Epithelial cell of proximal tubule (primary cell): Measurements from ENCODE around the gene C3orf52. TPM values are rescaled to one million over a fixed set of nuclear protein-coding genes. Genes with fewer than 3 reads are reported as not detected.

ENCODE experiments used
- DNase-seq: peaks from one replicate; pipeline ENCODE4 v3.0.0-alpha.2; 2011; ENCODE audit warnings: low read depth
- H3K4me3 ChIP-seq: 2 replicates; pipeline ENCODE4 v1.5.1; 2011; ENCODE audit warnings: low read depth, mild to moderate bottlenecking, low read length
- total RNA-seq: library from RNA; depleted of rRNA; stranded (reverse); fragments of >200 nt; gene quantifications from 2 replicates; pipeline ENCODE4 v1.2.3, GENCODE V29; 2015
- TF ChIP-seq, protein P1 (sequence below): conservative IDR thresholded peaks from 2 replicates; pipeline ENCODE4 v1.5.1; 2012; ENCODE audit warnings: low read depth, mild to moderate bottlenecking, low read length

C3orf52 gene
- total RNA-seq, 1 donor from 2014 or later, result 55.1 TPM

DNA sequence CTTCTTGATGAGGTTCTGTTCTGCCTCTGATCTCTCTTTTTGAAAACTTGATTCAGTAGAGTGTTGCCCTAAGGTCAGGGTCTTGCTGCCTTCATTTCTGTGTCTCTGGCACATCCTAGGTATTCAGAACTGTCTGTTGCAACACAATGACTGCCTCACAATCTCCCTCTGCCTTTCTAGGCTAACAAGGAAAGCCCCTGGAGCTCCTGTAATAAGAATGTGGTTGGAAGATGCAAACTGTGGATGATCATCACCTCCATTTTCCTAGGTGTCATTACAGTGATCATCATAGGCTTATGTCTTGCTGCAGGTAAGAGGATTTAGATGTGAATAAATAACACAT is 7.0 kb downstream of the C3orf52 start:
- no peak overlapping the region for H3K4me3 ChIP-seq
- no peak for DNase-seq
- TF ChIP-seq, protein P1, sequence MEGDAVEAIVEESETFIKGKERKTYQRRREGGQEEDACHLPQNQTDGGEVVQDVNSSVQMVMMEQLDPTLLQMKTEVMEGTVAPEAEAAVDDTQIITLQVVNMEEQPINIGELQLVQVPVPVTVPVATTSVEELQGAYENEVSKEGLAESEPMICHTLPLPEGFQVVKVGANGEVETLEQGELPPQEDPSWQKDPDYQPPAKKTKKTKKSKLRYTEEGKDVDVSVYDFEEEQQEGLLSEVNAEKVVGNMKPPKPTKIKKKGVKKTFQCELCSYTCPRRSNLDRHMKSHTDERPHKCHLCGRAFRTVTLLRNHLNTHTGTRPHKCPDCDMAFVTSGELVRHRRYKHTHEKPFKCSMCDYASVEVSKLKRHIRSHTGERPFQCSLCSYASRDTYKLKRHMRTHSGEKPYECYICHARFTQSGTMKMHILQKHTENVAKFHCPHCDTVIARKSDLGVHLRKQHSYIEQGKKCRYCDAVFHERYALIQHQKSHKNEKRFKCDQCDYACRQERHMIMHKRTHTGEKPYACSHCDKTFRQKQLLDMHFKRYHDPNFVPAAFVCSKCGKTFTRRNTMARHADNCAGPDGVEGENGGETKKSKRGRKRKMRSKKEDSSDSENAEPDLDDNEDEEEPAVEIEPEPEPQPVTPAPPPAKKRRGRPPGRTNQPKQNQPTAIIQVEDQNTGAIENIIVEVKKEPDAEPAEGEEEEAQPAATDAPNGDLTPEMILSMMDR, result no peak

DNA sequence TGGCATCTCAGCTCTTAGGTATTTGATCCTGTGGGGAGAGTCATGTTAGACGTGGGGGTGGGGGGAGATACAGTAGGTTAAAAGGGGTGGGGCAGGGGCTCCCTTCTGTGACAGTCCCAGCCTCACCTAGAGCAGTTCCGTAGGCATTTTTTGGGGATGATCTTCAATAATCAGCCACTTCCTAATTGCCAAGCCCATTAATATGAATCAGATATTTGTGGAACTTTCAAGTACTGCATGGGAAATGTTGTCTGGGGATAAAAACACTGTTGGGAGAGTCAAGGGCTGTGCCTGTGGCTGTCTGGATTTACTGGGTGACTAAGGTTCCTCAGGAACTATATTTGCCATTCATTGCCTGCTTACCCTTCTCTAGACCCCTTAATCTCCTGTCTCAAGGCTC is 9.5 kb downstream of the C3orf52 start:
- TF ChIP-seq, protein P1, result no peak
- no peak overlapping the region for H3K4me3 ChIP-seq
- no peak for DNase-seq

DNA sequence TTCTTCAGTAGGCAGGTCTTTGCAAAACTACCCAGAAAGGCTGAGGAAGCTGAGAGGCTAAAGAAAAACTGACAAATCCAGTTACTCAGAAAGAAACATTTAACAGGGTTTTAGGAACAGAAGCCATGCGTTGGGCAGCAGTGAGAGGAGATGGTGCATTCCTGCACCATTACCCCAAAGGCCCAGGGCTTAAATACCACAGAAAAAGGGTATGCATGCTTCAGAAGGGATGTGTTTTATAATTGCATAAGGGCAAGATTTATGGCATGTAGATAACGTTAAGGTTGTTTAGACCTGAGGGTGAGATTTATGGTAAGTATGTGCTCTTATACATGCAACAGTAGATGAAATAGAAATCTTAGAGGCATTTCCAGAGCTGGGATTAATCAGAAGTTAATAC is 10.0 kb downstream of the C3orf52 start:
- no peak overlapping the region for H3K4me3 ChIP-seq
- DNase-seq, result no peak
- TF ChIP-seq, protein P1, result no peak

DNA sequence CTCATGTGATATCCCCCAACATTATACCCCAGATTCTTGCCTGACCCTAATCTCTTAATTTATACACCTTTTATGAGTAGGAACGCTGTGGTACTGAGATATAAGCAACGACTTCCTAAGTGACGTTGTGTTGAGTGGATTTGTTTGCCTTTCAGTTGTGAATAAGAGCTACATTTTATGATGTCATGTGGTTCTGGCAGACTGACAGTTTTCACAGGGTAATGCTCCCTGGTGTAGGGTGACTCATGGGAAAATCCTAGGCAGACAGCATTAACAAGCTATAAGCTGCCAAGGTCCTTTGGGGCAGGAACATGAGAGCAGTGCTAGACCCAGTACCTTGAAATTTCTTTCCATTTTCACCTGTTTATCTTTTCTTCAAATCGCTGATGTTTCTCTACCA is 11.2 kb downstream of the C3orf52 start:
- TF ChIP-seq, protein P1, result no peak
- no peak overlapping the region for H3K4me3 ChIP-seq
- DNase-seq, result peak; percentile 98

DNA sequence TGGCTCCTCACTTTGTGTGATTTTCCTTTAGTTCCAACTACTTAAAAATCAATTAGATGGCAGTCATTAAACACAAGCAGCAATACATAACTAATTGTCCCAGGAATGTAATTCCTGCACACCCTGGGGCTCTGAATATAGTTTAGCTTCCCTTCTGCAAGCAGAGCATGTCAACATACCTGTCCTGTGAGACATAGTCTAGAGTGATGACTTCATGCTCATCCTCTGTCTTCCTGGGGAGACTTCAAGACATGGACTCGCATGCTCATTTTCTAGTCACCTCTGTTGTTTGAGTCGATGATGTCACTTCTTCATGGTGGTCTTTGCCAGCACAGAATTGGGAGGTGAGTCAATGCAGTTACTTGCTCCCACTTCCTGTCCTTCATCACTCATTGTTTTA is 15.7 kb downstream of the C3orf52 start:
- DNase-seq, result peak; percentile 86
- no peak overlapping the region for H3K4me3 ChIP-seq
- TF ChIP-seq, protein P1, result no peak

DNA sequence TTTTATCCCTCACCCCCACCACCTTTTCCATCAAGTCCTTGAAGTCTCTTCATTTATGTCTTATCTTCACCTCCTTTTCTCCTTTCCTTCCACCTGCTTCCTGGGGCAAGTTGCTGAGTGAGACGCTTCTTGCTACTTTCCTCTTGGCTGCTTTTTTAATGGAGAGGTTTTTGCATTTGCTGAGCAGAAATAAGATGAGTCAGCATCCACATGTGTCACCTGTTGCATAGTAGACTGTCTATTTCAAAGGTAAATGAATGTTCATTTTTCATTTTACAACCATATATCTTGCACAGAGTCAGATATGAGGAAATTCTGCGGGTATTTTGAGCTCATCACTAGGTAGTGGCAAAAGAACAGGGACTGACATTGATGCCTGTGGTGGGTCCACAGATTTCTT is 18.6 kb downstream of the C3orf52 start:
- TF ChIP-seq, protein P1, result no peak
- DNase-seq, result no peak
- no peak overlapping the region for H3K4me3 ChIP-seq

DNA sequence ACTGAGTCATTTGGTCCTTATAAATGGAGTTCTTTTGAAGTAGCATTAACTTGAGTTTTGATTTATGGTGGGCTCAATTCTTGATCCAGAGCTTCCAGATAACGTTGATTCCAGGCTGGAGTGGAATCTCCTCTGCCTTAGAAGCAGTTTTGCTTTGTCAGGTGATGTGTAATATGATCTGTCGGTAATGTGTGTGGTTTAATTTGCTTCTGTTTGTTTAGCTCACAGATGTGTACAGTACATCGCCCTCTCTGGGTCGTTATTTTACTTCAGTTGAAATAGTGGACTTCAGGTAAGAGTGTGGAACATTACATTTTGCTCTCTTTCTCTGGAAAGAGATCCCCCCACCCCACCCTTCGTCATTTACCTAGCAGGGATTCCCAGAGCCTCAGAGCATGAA is 23.1 kb downstream of the C3orf52 start:
- no peak for DNase-seq

More for the DNA sequence above, 23.1 kb downstream of the C3orf52 start:
- no peak overlapping the region for H3K4me3 ChIP-seq
- TF ChIP-seq, protein P1, result no peak
